OCI-LY1 (cell line): ENCODE results near the gene ZFYVE27.

Experiments
- H2AFZ ChIP-seq: fragments of 200-600 bp; sonication (generic), shearing (Covaris generic); 2 replicates; pipeline ENCODE4 v1.6.0; 2014; ENCODE audit warnings: antibody characterized with exemption, mild to moderate bottlenecking, low read length
- H3F3A ChIP-seq: fragments of 200-600 bp; sonication (generic), shearing (Covaris generic); 2 replicates; pipeline ENCODE4 v1.6.0; 2014; ENCODE audit warnings: mild to moderate bottlenecking, antibody characterized with exemption, low read length, moderate library complexity; ENCODE audit not compliant: insufficient read depth
- H3K27ac ChIP-seq: fragments of 200-600 bp; sonication (generic); 2 replicates; pipeline ENCODE4 v1.5.1; 2014; ENCODE audit warnings: low read length, mixed run types, mild to moderate bottlenecking, low read depth; ENCODE audit not compliant: poor library complexity, severe bottlenecking
- H3K27me3 ChIP-seq: fragments of 200-600 bp; sonication (generic); 2 replicates; pipeline ENCODE4 v1.6.0; 2014; ENCODE audit warnings: antibody characterized with exemption, mild to moderate bottlenecking, low read length, moderate library complexity; ENCODE audit not compliant: insufficient read depth
- H3K36me3 ChIP-seq: fragments of 200-600 bp; sonication (generic); 2 replicates; pipeline ENCODE4 v1.6.1; 2014; ENCODE audit warnings: mild to moderate bottlenecking, antibody characterized with exemption, low read length, moderate library complexity, mixed read lengths; ENCODE audit not compliant: insufficient read depth
- H3K4me1 ChIP-seq: fragments of 200-600 bp; sonication (generic); 2 replicates; pipeline ENCODE4 v1.5.1; 2014; ENCODE audit warnings: mild to moderate bottlenecking, low read length, moderate library complexity; ENCODE audit not compliant: insufficient read depth, severe bottlenecking
- H3K4me2 ChIP-seq: fragments of 200-600 bp; sonication (generic), shearing (Covaris generic); 2 replicates; pipeline ENCODE4 v1.6.1; 2014; ENCODE audit warnings: low read length
- H3K4me3 ChIP-seq: fragments of 200-600 bp; sonication (generic); 2 replicates; pipeline ENCODE4 v1.5.1; 2014; ENCODE audit warnings: low read length, low read depth, mild to moderate bottlenecking, mixed read lengths; ENCODE audit not compliant: poor library complexity, severe bottlenecking
- H3K79me2 ChIP-seq: fragments of 200-600 bp; shearing (Covaris generic); 2 replicates; pipeline ENCODE4 v1.6.1; 2016; ENCODE audit warnings: mixed run types, low read length, mixed read lengths; ENCODE audit not compliant: insufficient read depth
- H3K9ac ChIP-seq: fragments of 200-600 bp; sonication (generic), shearing (Covaris generic); 2 replicates; pipeline ENCODE4 v1.6.1; 2014; ENCODE audit warnings: mild to moderate bottlenecking, low read length, mixed read lengths
- H3K9me2 ChIP-seq: fragments of 200-600 bp; sonication (generic), shearing (Covaris generic); 2 replicates; pipeline ENCODE4 v1.6.1; 2014; ENCODE audit warnings: low read depth, mild to moderate bottlenecking, low read length, mixed read lengths
- H3K9me3 ChIP-seq: fragments of 200-600 bp; shearing (Covaris generic); 2 replicates; pipeline ENCODE4 v1.6.1; 2014; ENCODE audit warnings: low read length, mixed read lengths
- H4K20me1 ChIP-seq: fragments of 200-600 bp; sonication (generic), shearing (Covaris generic); 2 replicates; pipeline ENCODE4 v1.6.0; 2016; ENCODE audit warnings: mild to moderate bottlenecking, low read length; ENCODE audit not compliant: insufficient read depth
- EZH2 ChIP-seq: fragments of 200-600 bp; sonication (generic), shearing (Covaris generic); IDR thresholded peaks from 2 replicates; pipeline ENCODE4 v1.8.0; 2017; ENCODE audit warnings: borderline replicate concordance, mixed run types, mild to moderate bottlenecking, antibody characterized with exemption, low read length, moderate library complexity, mixed read lengths
- TF ChIP-seq, protein P1 (sequence below): fragments of 200-600 bp; sonication (generic), shearing (Covaris generic); IDR thresholded peaks from 2 replicates; pipeline ENCODE4 v1.5.1; 2017; ENCODE audit warnings: mild to moderate bottlenecking, antibody characterized with exemption, low read length, moderate library complexity, mixed read lengths

ZFYVE27 gene

DNA sequence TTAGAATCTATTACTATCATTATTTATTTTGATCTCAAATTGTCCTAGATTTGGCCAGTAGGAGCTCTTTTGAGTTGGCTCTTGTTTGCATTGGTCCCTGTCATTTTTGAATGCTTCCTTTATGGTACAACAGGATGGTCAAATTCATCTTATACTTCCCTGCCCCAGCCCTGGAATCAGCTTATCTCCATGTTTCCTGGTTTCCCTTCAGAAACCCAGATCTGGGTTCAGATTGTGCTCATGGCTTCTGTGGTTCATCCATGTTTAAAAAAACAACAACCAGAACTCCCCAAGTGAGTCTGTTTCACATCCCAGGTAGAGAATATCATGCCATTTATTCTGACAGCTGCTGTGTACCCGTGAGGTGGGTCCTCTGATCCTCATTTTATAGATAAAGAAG, 10.6 kb downstream of the ZFYVE27 start:
- no peak overlapping the region for H2AFZ ChIP-seq
- peaks cover 40% of the 10 kb centered on the region for H3K36me3 ChIP-seq
- H3K27me3 ChIP-seq: no peaks in the 10 kb centered on the region
- H3F3A ChIP-seq: no peaks in the 10 kb centered on the region
- TF ChIP-seq EZH2: no peak
- TF ChIP-seq, protein P1, sequence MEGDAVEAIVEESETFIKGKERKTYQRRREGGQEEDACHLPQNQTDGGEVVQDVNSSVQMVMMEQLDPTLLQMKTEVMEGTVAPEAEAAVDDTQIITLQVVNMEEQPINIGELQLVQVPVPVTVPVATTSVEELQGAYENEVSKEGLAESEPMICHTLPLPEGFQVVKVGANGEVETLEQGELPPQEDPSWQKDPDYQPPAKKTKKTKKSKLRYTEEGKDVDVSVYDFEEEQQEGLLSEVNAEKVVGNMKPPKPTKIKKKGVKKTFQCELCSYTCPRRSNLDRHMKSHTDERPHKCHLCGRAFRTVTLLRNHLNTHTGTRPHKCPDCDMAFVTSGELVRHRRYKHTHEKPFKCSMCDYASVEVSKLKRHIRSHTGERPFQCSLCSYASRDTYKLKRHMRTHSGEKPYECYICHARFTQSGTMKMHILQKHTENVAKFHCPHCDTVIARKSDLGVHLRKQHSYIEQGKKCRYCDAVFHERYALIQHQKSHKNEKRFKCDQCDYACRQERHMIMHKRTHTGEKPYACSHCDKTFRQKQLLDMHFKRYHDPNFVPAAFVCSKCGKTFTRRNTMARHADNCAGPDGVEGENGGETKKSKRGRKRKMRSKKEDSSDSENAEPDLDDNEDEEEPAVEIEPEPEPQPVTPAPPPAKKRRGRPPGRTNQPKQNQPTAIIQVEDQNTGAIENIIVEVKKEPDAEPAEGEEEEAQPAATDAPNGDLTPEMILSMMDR: no peak
- no peak overlapping the region for H3K9ac ChIP-seq
- H3K79me2 ChIP-seq: no peaks in the 10 kb centered on the region
- no peaks in the 10 kb centered on the region for H3K9me3 ChIP-seq
- H3K4me2 ChIP-seq: no peak overlapping the region
- H3K4me1 ChIP-seq: no peaks in the 10 kb centered on the region
- no peaks in the 10 kb centered on the region for H4K20me1 ChIP-seq
- H3K4me3 ChIP-seq: no peak overlapping the region
- H3K27ac ChIP-seq: no peak overlapping the region
- no peaks in the 10 kb centered on the region for H3K9me2 ChIP-seq

DNA sequence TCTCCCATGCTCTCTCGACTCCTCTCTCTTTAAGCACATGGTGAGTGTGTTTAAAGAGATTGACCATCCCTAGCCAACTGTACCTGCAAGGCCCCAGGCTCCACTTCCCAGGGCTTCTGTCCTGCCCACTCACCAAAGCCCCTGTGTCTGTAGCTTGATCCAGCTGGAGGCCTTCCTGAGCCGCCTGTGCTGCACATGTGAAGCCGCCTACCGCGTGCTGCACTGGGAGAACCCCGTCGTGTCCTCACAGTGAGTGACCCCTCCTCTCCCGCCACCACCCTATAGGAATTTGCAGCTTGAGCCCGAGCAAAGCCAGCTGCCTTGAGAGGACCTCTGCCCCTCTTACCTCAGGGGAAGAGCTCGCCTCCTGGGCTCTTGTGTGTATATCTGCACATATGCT, 11.2 kb downstream of the ZFYVE27 start:
- peaks cover 38% of the 10 kb centered on the region for H3K36me3 ChIP-seq
- no peak overlapping the region for H3K4me3 ChIP-seq
- no peak overlapping the region for H3K9ac ChIP-seq
- H4K20me1 ChIP-seq: no peaks in the 10 kb centered on the region
- no peak overlapping the region for H3K4me2 ChIP-seq
- H2AFZ ChIP-seq: no peak overlapping the region
- no peaks in the 10 kb centered on the region for H3K9me2 ChIP-seq
- H3K9me3 ChIP-seq: no peaks in the 10 kb centered on the region
- TF ChIP-seq, protein P1: no peak
- TF ChIP-seq EZH2: no peak
- no peak overlapping the region for H3K27ac ChIP-seq
- no peaks in the 10 kb centered on the region for H3K4me1 ChIP-seq
- H3K79me2 ChIP-seq: no peaks in the 10 kb centered on the region
- H3F3A ChIP-seq: no peaks in the 10 kb centered on the region
- no peaks in the 10 kb centered on the region for H3K27me3 ChIP-seq

DNA sequence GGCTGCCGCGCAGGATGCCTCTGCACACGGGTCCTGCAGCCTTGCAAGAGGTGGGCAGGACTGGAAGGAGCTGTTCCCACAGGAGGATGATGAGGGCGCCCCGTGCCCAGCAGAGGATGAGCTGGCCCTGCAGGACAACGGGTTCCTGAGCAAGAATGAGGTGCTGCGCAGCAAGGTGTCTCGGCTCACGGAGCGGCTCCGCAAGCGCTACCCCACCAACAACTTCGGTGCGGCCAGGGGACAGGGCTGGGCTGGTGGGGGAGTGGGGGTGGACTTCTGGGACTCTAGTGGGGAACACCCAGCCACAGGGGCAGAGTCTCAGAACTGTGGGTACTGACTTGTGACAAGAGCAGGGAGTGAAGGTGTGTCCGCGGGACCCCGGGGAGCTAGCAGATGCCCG, 16.0 kb downstream of the ZFYVE27 start:
- Histone ChIP-seq H3K36me3 (peaks cover 41% of the 10 kb centered on the region), H3K4me2 (no peak overlapping the region), H3K9me2 (no peaks in the 10 kb centered on the region), H3K9ac (no peak overlapping the region), H2AFZ (no peak overlapping the region), H3K4me1 (no peaks in the 10 kb centered on the region), H3K27me3 (no peaks in the 10 kb centered on the region), H3K4me3 (no peak overlapping the region), H3K9me3 (no peaks in the 10 kb centered on the region), H4K20me1 (no peaks in the 10 kb centered on the region), H3K27ac (no peak overlapping the region), H3K79me2 (no peaks in the 10 kb centered on the region), H3F3A (no peaks in the 10 kb centered on the region)
- TF ChIP-seq EZH2: no peak
- TF ChIP-seq, protein P1: no peak
